OCI-LY3 (cell line): ENCODE results near the gene KRT79.

Experiments used
- EZH2phosphoT487 ChIP-seq: fragments of 200-600 bp; shearing (Covaris generic); IDR thresholded peaks from 2 replicates; pipeline ENCODE4 v1.6.1; 2018; ENCODE audit warnings: antibody characterized with exemption, mixed run types, low read depth
- TF ChIP-seq, protein P1 (sequence below): fragments of 200-600, 300-600 bp; sonication (generic); IDR thresholded peaks from 2 replicates; pipeline ENCODE4 v1.5.1; 2014; ENCODE audit warnings: antibody characterized with exemption, low read length, low read depth

DNA sequence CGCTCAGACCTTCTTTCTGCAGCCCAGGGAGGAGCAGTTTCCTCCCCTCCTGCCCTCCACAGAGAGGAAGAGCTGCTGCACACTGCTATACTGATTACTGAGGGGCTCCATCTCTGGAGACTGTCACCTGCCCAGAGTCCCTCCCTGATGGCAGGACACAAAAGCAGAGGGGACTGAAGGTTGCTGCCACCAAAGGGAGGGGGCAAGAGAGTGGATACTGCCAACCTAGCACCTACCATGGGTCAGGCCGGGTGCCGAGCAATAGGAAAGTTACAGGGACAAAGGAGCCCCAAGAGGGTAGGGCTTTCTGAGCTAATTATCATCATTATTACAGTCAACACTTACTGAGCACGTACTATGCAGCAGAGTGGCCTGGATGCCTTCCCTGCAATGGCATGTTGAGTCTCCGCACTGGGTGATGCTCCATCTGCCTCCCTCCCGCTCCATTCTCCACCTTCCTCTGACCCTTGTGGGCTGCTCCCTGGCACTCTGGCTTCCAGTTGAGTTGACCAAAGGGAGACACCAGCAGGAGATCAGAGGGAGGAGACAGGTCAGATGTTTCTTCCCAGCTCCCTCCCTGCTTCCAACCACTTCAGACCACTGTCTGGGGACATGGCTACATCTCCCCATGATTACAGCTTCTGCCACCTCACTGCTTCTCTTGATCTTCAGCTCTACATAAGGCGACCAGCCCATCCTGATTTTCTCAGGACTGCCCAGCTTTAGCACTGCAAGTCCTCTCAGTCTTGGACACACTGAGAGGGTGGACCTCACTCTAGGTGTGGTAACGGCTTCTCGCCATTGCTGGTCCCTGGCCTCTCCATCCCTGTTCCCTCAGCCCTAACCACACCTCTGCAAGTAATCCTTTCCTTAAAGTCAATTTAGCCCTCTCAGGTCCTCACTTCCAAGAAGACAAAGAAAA, 2.6 kb upstream of the KRT79 start:
- TF ChIP-seq, protein P1, sequence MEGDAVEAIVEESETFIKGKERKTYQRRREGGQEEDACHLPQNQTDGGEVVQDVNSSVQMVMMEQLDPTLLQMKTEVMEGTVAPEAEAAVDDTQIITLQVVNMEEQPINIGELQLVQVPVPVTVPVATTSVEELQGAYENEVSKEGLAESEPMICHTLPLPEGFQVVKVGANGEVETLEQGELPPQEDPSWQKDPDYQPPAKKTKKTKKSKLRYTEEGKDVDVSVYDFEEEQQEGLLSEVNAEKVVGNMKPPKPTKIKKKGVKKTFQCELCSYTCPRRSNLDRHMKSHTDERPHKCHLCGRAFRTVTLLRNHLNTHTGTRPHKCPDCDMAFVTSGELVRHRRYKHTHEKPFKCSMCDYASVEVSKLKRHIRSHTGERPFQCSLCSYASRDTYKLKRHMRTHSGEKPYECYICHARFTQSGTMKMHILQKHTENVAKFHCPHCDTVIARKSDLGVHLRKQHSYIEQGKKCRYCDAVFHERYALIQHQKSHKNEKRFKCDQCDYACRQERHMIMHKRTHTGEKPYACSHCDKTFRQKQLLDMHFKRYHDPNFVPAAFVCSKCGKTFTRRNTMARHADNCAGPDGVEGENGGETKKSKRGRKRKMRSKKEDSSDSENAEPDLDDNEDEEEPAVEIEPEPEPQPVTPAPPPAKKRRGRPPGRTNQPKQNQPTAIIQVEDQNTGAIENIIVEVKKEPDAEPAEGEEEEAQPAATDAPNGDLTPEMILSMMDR = no peak
- TF ChIP-seq EZH2phosphoT487 = no peak
